GM19468 (cell line): ENCODE measurements around the gene PNCK.

ENCODE experiments used
- ATAC-seq: cut with Tn5 transposase; IDR thresholded peaks from one replicate; pipeline ENCODE4 v1.9.1; 2021; ENCODE audit warnings: mild to moderate bottlenecking, moderate library complexity, moderate number of reproducible peaks; ENCODE audit not compliant: unreplicated experiment; ENCODE audit errors: extremely low read depth

The PNCK gene

DNA sequence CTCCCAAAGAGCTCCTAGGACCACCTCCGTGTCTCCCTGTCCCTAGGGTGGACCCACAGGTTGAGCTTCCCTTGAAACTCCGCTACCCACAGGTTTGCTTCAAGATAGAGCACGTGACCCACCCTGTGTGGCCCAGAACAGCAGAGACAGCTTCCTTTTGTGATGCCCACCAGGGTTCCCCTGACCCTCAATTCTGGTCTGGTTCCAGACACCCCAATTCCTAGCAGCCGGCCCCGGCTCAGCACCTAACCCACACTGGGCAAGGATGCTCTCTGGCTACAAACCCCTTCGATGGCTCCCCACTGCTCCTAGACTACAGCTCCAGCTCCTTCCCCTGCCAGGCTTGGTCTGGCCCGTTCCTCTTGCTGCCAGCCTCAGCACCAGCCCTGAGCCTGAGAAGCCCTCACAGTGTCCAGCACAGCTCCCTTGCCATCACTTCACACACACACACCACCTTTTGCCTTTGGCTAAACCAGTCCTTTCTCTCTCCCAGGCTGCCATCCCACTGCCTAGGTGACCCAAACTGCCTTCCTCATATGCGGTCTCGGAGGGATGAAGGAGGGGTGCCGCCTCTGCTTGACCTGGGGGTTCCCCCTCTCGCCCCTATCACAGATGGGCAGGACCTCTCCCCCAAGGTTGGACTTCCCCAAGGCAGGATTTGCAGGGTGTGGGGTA is 6.2 kb downstream of the PNCK start:
- ATAC-seq = no peak

DNA sequence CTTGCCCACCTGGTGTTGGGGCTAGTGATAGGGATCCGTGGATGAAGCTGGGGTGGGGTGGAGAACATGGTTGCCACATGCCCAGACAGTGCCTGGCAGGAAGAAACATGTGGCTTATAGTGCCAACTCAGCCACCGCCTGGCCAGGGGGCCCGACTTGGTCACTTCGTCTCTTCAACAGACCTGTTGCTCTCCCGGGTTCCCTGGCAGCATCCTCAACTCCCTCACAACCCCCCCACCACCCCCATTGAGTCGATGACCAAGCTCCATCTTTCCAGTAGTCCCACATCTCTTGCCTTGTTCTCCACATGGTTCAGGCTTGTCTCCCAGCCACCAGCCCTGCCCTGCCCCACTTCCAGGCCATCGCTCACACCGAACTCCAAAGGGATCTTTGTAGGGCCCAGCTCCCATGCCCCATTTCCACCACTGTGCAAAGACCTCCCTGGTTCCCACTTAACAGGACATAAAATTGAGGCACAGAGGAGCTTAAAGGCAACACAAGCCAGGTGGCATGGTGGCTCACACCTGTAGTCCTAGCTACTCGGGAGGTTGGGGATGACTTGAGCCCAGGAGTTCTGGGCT is 7.8 kb downstream of the PNCK start:
- no peak for ATAC-seq

DNA sequence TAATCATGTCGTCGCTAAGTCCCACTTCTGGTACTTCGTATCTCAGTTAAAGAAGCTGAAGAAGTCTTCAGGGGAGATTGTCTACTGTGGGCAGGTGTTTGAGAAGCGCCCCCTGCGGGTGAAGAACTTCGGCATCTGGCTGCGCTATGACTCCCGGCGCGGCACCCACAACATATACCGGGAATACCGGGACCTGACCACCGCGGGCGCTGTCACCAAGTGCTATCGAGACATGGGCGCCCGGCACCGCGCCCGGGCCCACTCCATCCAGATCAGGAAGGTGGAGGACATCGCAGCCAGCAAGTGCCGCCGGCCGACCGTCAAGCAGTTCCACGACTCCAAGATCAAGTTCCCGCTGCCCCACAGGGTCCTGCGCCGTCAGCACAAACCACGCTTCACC is 11.3 kb downstream of the PNCK start:
- ATAC-seq = no peak

DNA sequence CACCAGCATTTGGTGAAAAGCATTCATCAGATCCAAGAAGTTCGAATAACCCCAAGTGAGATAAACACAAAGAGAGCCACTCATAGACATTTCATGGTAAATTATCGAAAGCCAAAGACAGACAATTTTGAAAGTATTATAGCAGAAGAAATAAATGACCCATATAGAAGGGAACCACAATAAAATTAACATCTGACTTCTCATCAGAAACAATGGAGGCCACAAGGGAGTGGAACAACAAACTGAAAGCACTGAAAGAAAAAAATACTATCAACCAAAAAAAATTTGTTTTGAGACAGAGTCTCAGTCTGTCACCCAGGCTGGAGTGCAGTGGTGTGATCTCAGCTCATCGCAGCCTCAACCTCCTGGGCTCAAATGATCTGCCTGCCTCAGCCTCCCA is 14.3 kb downstream of the PNCK start:
- no peak for ATAC-seq

DNA sequence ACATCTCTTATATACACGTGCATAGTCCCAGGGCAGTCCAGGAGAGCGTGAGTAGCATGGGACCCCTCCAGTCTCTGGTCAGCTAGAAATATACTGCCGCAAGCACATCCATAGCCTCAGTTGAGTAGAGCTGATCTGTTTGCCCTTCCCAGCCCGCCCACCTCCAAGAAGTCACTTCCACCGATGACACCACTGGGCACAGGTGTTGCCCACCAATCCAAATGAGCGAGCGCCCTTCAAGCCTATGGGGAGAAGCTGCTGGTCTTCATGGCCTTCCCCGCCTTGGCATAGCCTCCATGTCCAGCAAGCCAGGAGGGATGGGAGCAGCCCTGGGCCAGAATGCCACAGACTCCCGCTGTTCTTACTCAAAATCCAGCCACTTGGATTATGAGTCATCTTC is 16.5 kb downstream of the PNCK start:
- no peak for ATAC-seq

DNA sequence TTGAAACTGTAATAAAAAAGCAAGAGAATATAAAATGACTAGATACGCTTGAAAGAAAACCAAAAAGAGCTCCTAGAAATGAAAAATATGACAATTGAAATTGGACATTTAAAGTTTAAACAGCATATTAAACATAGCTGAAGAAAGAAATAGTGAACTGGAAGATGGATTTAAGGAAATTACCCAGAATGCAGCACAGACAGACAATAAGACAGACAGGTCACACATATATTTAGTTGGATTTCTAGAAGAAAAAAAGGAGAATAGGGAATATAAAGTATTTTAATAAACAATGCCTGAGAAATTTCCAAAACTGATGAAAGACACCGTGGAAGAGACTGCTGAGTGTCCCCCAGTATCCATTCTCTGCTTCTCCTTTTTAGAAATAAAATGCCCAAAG is 20.1 kb downstream of the PNCK start:
- ATAC-seq = no peak

DNA sequence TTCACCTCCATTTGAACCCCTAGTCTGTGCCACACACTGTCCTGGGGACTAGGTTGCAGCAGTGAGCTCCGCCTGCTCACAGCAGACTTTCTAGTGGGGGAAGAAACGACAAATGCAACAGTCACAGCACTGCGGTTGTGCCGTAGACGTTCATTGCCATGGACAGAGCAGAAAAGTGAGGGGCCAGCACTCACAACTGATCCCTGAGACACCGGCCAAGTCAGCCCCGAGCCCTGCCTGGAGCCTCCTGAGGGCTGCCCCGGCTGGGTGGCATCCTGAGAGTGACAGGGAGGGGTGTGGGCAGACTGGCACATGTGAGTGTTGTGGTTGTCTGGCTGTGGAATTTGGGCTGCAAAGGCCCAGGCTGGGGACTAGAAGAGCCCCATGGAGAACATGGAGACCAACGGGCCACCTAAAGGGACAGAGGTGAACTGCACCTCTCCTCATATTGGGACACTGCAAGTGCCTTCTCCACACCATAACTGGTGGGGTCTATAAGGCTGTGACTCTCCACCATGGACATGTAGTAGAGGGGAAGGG is 22.0 kb downstream of the PNCK start:
- no peak for ATAC-seq

DNA sequence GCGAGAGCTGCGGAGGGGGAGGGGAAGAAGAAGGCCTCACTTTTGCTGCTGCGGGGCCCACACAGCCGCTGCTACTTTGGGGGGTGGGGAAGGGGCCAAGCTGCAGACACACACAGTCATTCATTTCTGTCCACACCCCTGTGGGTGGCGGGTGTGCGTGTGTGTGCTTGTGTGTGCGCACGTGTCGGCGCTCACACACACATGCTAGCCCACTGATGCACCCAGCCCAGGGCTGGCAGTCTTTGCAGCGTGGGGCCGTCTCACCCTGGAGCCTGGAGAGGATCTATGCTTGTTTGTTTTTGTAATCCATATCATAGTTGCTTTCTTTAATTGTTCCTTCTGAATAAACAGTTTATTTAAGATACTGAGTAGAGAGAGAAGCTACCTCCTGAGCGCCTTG is 22.7 kb downstream of the PNCK start:
- ATAC-seq = no peak

DNA sequence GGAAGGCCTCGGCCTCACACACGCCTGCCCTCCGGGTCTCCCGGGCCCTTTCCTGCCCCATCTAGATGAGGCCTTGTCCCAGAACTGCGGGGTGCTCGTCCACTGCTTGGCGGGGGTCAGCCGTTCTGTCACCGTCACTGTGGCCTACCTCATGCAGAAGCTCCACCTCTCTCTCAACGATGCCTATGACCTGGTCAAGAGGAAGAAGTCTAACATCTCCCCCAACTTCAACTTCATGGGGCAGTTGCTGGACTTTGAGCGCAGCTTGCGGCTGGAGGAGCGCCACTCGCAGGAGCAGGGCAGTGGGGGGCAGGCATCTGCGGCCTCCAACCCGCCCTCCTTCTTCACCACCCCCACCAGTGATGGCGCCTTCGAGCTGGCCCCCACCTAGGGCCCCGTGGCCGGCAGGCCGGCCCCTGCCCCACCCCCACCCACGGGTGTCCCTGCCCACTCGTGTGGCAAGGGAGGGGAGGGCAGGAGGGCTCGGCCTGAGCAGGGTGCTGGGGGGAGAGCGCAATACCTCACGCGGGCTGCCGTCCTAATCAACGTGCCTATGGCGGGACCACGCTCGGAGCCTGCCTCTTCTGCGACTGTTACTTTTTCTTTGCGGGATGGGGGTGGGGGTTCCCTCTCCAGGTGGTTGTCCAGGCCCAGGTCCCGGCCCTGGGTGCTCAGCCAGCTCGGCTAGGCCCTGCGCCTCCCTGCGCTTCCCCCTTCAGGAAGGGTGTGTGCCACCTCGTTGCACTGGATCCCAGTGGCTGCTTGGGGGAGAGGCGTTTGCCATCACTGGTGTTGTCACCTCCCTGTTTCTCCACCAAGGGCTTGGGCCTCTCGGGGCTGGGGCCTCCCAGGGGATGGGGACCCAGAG is 23.5 kb downstream of the PNCK start:
- no peak for ATAC-seq

DNA sequence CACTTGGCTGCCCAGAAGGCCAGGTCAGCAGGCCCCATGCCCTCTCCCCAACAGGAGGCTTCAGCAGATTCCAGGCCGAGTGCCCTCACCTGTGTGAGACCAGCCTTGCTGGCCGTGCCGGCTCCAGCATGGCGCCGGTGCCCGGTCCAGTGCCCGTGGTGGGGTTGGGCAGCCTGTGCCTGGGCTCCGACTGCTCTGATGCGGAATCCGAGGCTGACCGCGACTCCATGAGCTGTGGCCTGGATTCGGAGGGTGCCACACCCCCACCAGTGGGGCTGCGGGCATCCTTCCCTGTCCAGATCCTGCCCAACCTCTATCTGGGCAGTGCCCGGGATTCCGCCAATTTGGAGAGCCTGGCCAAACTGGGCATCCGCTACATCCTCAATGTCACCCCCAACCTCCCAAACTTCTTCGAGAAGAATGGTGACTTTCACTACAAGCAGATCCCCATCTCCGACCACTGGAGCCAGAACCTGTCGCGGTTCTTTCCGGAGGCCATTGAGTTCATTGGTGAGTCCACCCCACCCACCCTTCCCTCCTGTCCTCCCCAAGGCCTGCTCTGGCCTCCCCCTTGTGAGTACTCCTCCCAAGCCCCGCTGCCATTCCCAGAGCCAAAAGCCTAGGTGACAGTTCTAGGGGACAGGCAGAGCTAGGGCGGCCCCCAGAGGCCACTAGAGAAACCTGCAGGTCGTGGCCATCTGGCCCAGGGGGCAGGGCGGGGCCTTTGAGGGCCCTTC is 24.3 kb downstream of the PNCK start:
- no peak for ATAC-seq

DNA sequence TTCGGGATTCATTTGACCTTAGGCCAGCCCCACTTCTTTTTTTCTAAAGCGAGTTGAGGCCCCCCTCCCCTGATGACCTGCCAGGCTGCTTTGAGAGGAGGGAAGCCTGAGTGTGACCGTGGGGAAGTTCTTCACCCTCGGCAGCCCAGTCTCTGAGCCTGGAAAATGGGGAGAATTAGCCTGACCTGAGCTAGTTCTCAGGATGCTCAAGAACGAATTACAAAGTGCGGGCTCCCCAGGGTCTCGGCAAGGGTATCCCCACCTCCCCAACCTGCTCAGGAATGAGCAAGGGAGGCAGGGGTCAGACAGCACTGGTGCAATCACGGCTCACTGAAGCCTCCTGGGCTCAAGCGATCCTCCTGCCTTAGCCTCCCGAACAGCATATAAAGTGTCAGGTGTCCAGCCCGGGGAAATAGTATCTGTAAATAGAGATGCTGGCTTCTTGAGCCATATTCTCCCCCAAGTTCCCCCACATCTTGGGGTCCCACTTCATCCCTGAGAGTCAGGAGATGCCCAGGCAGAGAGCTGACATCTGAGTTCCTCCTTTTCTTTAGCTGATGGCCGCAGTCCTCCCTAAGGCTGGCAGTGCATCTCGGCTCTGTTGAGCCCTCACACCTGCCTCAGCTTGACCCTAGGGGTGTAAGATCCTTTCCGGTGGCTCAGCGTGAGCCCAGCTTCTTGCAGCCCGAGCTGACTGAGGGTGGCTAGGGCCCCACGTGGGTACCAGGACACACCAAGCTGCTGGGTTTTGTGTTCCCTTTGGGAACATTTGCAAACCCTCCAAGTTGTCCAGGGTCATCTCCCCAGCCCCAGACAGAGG is 25.0 kb downstream of the PNCK start:
- ATAC-seq = no peak

DNA sequence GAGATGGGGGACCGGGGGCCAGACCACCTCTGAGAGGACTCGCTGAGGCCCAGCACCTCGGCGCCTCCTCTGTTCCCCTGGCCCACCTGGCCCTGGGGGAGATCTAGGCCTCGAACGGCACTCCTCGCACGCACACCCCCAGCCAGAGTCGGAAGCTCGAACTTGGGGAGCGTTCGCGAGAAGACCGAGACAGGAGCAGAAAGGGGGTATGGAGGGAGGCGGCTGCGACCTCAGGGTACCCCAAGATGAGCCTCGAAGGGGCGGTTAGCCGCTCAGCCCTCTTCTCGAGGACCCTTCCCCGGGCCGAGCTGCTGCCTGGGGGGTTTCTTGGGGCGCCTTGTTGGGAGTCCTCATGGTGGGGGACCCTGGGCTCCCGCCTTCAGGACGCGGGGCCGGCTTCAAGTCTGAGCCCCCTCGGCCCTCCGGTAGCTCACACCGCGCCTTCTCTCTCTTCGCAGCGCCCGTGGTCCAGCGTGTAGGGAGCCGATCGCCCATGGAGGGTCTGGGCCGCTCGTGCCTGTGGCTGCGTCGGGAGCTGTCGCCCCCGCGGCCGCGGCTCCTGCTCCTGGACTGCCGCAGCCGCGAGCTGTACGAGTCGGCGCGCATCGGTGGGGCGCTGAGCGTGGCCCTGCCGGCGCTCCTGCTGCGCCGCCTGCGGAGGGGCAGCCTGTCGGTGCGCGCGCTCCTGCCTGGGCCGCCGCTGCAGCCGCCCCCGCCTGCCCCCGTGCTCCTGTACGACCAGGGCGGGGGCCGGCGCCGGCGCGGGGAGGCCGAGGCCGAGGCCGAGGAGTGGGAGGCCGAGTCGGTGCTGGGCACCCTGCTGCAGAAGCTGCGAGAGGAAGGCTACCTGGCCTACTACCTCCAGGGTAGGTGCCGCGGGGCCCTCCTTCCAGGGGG is 25.9 kb downstream of the PNCK start:
- ATAC-seq = no peak

DNA sequence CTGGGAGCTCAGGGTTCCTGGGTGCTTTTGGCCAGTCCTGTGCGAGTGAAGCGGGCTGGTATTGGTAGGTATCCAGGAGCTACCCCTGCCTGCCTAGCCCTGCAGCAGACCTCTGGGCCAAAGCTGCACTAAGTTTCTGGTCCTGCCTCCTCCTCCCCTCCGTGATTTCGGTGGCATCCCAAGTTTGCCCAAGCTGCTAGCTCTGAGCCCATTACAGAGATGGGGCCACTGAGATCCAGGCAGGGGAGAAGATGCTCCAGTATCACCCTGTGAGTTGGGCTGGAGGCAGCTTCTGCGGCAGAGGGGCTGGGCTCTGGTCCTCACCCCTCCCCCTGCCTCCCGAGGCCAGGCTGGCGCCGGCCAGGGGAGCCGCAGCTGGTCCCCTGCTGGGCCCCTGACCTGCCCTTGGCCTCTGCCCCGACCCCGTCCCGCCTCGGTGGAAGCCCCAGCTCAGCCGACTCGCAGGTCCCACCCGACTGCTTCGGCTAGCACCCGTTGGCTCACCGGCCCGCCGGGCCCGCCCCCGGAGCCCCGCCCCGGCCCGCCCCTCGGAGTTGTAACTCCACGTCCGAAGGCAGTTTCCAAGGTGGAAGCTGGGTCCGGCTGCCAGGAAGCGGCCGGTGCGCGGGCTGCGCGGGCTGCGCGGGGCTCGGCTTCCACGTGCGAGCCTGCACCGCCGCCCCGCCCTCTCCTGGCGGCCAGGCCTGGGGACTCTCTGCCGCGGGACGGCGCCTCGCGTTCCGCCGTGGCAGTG is 26.8 kb downstream of the PNCK start, which contains the start of gene DUSP9:
Gene DUSP9, plus strand, starts transcription at position 584 of the 754 bp plus-strand sequence. CDS start 751 bp downstream, outside the sequence.
- ATAC-seq = no peak

DNA sequence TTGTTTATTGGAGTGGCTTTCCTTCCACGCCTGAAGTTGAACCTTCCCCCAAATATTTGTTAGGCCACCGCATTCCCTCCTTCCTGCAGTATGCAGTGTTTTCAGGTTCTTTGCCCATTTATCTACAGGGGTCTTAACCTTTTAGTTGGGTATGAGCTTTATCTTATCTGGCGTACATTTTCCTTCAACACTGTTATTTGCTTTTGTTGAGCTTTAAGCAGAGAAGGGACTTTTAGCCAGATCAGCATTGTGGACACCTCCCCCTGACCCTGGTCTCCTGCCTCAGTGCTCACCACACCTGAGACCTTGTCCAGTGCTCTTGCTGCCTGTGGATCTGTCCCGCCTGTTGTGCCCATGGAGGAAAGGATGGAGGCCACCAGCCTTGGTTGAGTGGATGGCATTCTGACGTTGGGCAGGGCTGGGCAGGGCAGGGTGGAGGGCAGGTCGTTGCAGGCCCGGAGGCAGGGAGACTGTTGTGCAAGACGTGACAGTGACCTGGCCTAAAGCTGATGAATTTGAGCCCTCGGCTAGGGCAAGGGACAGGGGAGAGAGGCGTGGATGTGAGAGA is 27.6 kb downstream of the PNCK start:
- no peak for ATAC-seq

DNA sequence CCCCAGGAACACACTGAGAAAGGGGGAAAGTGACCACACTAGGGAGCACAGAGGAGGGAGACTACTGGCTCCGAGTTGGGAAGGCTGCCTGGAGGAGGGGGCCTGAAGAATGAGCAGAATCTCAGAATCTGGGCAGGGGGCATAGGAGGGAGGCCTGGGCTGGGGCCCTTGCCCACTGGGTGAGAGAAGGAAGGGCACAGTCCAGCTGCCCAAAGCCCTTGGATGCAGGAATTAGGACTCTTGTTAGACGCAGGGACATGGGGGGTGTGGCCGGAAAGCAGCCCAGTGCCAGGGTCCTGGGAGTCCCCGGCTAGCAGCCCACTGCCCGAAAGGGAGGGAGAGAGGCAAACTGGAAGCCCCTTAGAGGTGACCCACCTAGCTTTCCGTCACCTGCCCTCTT is 28.5 kb downstream of the PNCK start:
- no peak for ATAC-seq

DNA sequence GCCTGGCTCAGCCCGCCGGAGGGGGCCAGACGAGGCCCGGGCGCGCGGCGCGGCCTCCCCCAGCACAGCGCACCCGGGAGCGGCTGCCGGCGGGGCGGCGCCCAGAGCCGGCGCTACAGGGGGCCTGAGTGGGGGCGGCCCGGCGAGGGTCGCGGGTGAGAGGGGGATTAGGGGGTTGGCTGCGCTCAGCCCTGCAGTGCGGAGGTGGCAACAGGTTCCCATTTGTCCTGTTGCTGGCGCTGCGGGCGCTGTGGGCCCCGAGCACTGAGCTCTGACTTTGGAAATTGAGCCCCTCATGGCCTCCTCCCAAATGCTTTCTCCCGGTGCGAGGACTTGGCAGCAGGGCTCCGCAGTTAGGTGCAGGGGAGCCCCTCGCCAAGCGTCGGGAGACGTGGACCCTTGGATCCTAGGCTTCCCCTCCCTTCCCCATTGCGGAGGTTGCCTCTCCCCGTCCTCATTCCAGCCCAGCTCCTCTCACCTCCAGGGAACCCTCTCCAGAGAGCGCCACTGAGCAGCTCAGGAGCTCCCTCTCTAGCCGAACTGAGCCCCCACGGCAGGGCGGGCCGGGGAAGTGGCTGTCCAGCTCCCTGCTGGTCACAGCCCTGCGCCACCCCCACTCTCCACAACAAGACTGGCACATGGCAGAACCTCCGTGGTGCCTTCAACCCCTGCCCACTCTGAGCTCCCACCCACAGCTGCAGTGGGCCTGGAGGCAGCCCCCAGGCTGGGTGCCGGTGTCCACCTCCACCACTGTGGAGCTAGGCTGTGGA is 29.1 kb downstream of the PNCK start:
- ATAC-seq = no peak
